Measurements from ENCODE around the gene CACUL1.
"Not testable (repeated sequence)": the region's sequence is repeated elsewhere in the genome, so short reads cannot be mapped to it uniquely, and the experiment has no call there.

The CACUL1 gene

GRCh38 chr10:118754556-118755423 is at the start of gene CACUL1:
Gene CACUL1, minus strand, starts transcription at chr10:118754970. Its CDS starts 208 bp downstream, at chr10:118754762.
- peak; percentile 99 for DNase-seq (ENCODE audit: low read depth)
- TF ChIP-seq, protein P1, sequence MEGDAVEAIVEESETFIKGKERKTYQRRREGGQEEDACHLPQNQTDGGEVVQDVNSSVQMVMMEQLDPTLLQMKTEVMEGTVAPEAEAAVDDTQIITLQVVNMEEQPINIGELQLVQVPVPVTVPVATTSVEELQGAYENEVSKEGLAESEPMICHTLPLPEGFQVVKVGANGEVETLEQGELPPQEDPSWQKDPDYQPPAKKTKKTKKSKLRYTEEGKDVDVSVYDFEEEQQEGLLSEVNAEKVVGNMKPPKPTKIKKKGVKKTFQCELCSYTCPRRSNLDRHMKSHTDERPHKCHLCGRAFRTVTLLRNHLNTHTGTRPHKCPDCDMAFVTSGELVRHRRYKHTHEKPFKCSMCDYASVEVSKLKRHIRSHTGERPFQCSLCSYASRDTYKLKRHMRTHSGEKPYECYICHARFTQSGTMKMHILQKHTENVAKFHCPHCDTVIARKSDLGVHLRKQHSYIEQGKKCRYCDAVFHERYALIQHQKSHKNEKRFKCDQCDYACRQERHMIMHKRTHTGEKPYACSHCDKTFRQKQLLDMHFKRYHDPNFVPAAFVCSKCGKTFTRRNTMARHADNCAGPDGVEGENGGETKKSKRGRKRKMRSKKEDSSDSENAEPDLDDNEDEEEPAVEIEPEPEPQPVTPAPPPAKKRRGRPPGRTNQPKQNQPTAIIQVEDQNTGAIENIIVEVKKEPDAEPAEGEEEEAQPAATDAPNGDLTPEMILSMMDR (IDR thresholded peaks at IDR 0.05; ENCODE audit: control insufficient read depth, extremely low read depth, insufficient read depth), result no peak
- peak within 1 kb of the TSS; percentile 93 for H3K4me3 ChIP-seq (ENCODE audit: low read depth, low read length)

GRCh38 chr10:118804262-118804773 is 49.5 kb upstream of the CACUL1 start:
- TF ChIP-seq, protein P1 (IDR thresholded peaks at IDR 0.05; ENCODE audit: control insufficient read depth, extremely low read depth, insufficient read depth), result no peak
- no peak for DNase-seq (ENCODE audit: low read depth)
- H3K4me3 ChIP-seq (ENCODE audit: low read depth, low read length), result no peak overlapping the region

DNA sequence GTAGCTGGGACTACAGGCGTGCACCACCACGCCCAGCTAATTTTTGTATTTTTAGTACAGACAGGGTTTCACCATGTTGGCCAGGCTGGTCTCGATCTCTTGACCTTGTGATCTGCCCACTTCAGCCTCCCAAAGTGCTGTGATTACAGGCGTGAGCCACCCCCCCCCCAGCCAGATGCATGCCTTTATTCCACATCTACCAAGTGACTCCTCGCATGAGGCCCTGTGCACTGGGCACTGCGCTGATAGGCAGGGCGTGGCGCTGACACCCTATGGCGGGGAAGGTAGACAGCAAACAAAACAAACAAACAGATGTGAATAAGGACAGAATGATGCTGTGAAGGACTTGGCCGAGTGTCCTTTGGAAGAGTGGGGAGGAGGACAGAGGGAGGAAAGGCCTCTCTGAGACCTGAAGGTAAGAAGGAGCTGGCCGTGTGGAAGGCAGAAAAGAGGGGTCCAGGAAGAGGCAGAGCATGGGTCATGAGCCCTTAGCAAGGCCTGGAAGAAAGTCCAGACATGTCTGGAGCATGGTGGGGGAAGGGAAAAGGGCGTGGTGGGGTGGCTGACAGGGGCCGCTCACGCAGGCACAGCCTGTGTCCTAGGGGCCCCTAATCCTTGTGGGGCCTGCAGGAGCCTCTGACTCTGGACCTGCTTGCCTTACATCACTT is 47.5 kb upstream of the CACUL1 start:
- TF ChIP-seq, protein P1 (IDR thresholded peaks at IDR 0.05; ENCODE audit: control insufficient read depth, extremely low read depth, insufficient read depth), result no peak
- H3K4me3 ChIP-seq (ENCODE audit: low read depth, low read length), result no peak overlapping the region
- no peak for DNase-seq (ENCODE audit: low read depth)

GRCh38 chr10:118800920-118801319 is 46.1 kb upstream of the CACUL1 start:
- TF ChIP-seq, protein P1 (IDR thresholded peaks at IDR 0.05; ENCODE audit: control insufficient read depth, extremely low read depth, insufficient read depth), result peak; percentile 80
- DNase-seq (ENCODE audit: low read depth), result peak; percentile 8
- H3K4me3 ChIP-seq (ENCODE audit: low read depth, low read length), result no peak overlapping the region

- DNase-seq (ENCODE audit: low read depth), result no peak
- H3K4me3 ChIP-seq (ENCODE audit: low read depth, low read length), result no peak overlapping the region
- TF ChIP-seq, protein P1 (IDR thresholded peaks at IDR 0.05; ENCODE audit: control insufficient read depth, extremely low read depth, insufficient read depth), result no peak
Measured at GRCh38 chr10:118799777-118800176, 45.0 kb upstream of the CACUL1 start.

DNA sequence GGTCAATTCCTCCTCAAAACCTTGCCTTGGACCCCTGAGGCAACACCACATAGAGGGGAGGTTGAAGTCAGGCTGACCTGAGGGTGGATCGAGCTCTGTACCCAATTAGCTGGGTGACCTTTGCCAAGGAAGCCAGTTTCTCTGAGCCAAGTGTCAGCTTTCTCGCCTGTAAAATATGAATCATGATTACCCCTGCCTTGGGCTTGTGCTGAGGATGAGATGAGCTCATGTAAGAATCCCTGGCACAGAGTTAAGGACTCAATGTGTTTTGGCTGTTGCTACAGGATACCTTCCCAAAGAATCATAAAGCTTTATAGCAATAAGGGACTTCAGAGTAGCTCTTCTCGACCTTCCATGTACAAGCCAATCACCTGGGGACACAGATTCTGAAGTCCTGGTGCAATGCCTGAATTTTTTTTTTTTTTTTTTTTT is 43.5 kb upstream of the CACUL1 start:
- peak; percentile 17 for DNase-seq (ENCODE audit: low read depth)
- TF ChIP-seq, protein P1 (IDR thresholded peaks at IDR 0.05; ENCODE audit: control insufficient read depth, extremely low read depth, insufficient read depth), result no peak
- no peak overlapping the region for H3K4me3 ChIP-seq (ENCODE audit: low read depth, low read length)

DNA sequence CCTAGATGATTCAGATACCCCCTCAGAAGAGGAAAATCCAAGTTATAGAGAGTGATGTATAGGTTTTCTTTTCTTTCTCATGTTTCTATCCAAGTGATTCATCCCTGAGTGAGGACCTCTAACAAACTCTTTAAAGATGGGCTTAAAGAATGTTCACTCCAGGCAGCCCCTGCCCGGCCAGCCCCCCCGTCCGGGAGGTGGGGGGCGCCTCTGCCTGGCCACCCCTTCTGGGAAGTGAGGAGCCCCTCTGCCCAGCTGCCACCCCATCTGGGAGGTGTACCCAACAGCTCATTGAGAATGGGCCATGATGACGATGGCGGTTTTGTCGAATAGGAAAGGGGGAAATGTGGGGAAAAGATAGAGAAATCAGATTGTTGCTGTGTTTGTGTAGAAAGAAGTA is 40.2 kb upstream of the CACUL1 start:
- H3K4me3 ChIP-seq (ENCODE audit: low read depth, low read length); DNase-seq (ENCODE audit: low read depth): not testable (repeated sequence)

All from LNCaP clone FGC (cell line).